Left renal cortex interstitium (tissue), 4 donors: Measurements from ENCODE around the gene EDIL3. TPM values are rescaled to one million over a fixed set of nuclear protein-coding genes. Genes with fewer than 3 reads are reported as not detected.

ENCODE experiments used
- DNase-seq, 4 donors: peaks; one replicate each; pipeline ENCODE4 v3.0.0-alpha.2; 2013; ENCODE audit warnings: low read depth in 4 of 4, low spot score in 2 of 4, missing footprints in 1 of 4
- polyA plus RNA-seq, 4 donors: library from polyadenylated mRNA; unstranded; fragments of 120-200 nt; gene quantifications; one replicate each; pipeline ENCODE4 v1.2.1, GENCODE V29; 2013; ENCODE audit not compliant: insufficient read length in 4 of 4

The EDIL3 gene
- polyA plus RNA-seq, 4 donors, result 44.1 to 61.7 (median 49.6) TPM

DNA sequence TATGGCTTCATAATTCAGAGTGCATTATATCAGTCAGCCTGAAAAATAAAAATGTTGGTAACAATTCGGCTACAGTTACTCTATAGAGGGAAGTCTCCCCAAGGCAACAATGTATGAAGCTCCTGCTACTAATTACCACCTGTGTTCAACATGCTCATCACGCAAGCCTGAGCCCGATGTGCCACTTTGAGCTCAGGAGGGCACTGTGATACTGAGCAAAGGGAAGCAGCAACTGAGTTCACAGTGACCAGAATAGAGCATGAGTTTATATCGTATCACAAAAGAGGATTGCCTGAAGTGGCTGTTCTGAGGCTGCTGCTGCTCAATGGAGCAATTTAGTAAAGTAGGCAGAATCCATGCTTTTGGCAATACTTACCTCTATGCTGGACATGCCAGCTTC, 462.0 kb downstream of the EDIL3 start:
- DNase-seq, result no peak

DNA sequence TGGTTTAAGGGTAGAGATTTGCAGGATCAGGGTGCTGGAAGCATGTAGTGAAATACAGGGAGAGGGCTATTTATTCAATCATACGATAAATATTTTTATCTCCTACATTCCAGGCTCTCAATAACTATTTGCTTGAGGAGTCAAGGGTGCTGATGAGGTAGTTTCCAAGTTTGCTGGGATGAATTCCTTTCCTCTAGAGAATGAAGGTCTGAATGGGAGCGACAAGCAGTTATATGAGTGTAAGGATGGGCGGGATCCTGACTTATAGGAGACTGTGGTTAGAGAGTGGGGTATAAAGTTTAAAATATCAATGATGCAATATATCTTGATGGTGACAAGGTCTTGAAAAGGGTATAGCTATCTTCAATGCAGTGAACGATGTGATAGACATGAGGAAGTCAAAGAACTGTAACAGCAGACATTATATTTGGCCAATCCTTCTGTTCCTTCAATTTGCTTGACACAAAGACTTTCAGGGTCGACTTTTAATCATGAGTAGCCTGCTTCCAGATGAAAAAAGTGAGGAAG, 462.9 kb downstream of the EDIL3 start:
- DNase-seq, result no peak

DNA sequence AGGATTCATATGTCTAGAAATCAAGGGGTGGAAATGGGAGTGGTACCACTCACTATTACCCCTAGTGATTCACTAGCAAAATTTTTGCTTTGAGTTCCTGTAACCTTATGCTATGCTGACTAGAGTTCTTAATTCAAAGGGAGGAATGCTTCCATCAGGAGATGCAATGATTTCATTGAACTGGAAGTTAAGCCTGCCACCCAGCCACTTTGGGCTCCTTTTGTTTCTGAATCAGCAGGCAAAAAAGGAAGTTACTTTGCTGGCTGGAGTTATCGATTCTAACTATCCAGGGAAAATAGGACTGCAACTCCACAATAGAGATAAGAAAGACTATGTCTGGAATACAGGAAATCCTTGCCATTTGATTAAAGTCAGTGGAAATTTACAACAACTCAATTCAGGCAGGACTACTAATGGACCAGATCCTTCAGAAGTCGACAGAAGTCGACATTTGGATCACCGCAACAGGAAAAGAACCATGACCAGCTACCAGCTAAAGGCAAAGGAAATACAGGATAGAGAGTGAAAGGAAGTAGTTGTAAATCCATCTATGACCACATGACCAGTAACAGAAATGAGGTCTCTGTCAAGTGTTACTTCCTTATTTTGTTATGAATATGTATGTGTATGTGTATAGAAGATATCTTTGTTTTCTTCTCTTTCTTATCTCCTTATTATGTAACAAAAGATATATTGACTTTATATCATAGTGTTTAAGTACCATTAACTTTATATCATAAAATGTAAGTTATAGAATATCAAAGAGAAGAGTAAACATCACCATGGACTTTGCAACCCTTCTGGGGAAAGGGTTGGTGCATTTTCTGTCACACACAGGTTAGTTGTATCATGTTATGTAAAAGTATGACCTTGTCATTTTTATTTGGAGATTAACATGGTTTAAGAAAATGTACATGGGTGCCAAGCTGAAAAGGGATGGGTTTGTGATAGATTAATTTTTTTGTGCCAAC, 465.3 kb downstream of the EDIL3 start:
- no peak for DNase-seq

GRCh38 chr5:83917261-83917908, 467.3 kb downstream of the EDIL3 start:
- no peak for DNase-seq

- no peak for DNase-seq
Measured at GRCh38 chr5:83914662-83915418, 469.8 kb downstream of the EDIL3 start.

GRCh38 chr5:83914199-83914598, 470.5 kb downstream of the EDIL3 start:
- no peak for DNase-seq

GRCh38 chr5:83913593-83913992, 471.1 kb downstream of the EDIL3 start:
- DNase-seq, result no peak

- no peak for DNase-seq
Measured at GRCh38 chr5:83911367-83911919, 473.2 kb downstream of the EDIL3 start.

DNA sequence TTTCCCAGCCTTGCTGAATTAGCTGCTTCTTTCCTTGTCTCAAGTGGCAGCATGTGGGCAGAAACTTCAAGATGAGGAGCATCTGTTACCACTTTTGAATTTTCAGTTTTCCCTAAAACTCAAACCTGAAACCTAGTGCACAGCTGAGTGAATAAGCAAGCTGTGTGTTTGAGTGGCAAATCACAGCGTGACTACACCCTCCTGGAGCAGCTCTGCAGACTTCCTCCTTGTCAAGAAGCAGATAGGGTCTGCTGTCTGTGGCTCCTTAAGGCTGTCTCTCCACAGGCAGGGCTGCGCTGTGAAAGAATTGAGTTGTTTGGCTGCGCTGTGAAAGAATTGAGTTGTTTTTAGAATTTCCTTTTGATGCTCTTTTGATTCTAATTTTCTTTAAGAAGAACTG, 484.4 kb downstream of the EDIL3 start:
- DNase-seq, result no peak

GRCh38 chr5:83899326-83899970, 485.2 kb downstream of the EDIL3 start:
- DNase-seq, result no peak

DNA sequence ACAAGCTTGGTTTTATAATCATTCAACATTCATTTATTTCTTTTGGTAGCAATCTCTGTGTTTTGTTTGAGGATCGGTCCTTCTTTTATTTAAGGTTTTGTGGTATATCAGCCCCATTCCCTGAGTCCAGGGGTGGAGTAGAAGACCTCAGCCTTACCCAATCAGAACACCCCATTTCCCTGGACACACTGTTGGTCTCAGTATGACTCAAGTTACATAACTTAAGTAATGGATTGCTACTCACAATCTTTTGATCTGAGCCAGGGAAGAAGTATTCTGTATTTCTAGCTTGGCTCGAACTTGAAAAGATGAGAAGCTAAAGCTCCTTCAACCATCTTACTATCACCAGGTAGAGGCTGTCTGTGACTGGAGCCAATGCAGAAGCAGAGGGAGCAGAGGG, 488.8 kb downstream of the EDIL3 start:
- no peak for DNase-seq

DNA sequence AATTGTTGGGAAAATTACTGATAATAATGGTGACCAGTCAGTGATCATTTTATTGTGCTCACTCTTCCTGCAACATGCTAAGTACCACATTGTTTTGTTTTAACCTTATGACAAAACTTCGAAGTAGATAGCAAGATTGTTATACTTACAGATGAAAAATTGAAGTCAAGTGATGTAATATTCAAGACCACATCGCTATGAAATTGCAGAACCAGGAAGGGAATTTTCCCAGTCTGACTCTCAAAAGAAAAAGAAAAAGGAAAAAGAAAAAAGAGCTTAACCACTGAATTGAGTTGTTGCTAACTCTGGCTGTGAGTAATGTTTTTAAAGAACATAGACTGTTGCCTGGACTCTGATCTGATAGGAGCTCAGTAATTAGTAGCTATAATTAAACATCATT, 493.4 kb downstream of the EDIL3 start:
- DNase-seq, result no peak
